GM13976 (cell line): ENCODE results near the gene PGBD5.

Experiments
- DNase-seq: peaks from one replicate; pipeline ENCODE4 v3.0.0; 2012; ENCODE audit warnings: low spot score
- CTCF ChIP-seq: IDR thresholded peaks from 2 replicates; pipeline ENCODE4 v1.5.1; 2012; ENCODE audit warnings: borderline replicate concordance, mild to moderate bottlenecking; ENCODE audit not compliant: insufficient read depth; ENCODE audit errors: extremely low read depth, missing control alignments, control extremely low read depth
- in situ Hi-C: fragments of 300-500 bp; cut with MboI; formaldehyde crosslinking; loops from one replicate; pipeline ENCODE4 v1.12.0; 2022; ENCODE audit warnings: low sequenced_read_pairs, mixed read lengths, inconsistent platforms; ENCODE audit not compliant: unreplicated experiment

Gene PGBD5

DNA sequence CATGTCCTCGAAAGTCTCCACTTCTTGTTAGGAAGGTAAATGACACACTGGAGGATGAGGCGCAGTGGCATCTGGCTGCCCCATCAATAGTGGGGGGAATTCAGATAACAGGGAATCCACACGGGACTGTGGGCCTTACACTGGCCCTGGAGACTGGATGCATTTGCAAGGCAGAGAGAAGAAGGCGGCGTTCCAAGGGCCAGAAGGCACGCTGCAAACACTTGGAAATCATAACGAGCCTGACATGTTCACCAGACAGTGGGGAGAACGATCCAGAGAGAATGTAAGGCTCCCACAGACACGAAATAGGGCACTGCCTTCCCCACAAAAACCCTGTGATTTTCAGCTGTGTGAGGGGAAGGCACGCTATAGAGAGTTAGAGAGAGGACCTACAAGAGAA, 70.5 kb downstream of the PGBD5 start:
- no peak for DNase-seq
- in situ Hi-C loops = no loop called here
- no peak for TF ChIP-seq CTCF

DNA sequence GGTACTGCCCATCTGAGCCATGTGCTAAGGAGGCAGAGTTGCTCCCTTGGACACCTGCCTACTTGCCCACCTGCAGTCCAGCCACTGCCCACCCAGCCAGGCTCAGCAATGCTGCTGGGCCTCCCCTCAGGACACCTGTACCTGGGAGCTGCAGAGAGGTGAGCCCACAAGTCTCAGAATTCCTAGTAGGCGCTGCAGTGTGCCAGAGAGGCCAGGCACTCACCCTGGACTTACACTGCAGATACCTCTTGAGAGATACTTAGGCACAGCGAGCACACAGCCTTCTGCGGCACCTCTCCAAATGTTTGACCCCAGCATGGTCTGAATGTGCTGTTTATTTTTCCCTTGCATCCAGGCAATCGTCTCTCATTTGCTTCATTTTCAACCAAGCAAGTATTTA, 71.0 kb downstream of the PGBD5 start:
- no peak for TF ChIP-seq CTCF
- in situ Hi-C loops = no loop called here
- no peak for DNase-seq

GRCh38 chr1:230354005-230354404, 72.1 kb downstream of the PGBD5 start:
- no peak for DNase-seq
- TF ChIP-seq CTCF = no peak
- in situ Hi-C loops = no loop called here

GRCh38 chr1:230352537-230352936, 73.6 kb downstream of the PGBD5 start:
- no peak for TF ChIP-seq CTCF
- no peak for DNase-seq
- in situ Hi-C loops = no loop called here

GRCh38 chr1:230351983-230352382, 74.1 kb downstream of the PGBD5 start:
- TF ChIP-seq CTCF = no peak
- in situ Hi-C loops = no loop called here
- no peak for DNase-seq

DNA sequence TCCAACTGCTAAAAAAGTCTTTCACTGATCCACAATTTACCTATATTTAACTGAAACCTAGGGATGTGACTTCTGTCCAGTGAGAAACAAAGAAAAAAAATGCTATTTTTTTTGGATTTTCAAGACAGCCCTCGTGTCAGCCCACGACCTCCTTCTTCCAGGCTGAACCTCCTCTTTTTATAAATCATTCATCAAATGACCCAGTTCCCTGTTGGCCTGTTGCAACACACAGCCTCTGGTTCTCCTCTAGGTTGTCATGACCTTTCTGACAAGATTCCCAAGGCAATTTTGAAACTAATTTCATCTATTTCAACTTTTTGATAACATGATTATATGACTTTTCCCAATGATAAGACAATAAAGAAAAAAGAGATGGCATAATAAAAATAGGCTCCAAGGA, 74.6 kb downstream of the PGBD5 start:
- DNase-seq = no peak
- TF ChIP-seq CTCF = no peak
- in situ Hi-C loops = no loop called here

GRCh38 chr1:230350208-230350921, 75.8 kb downstream of the PGBD5 start:
- TF ChIP-seq CTCF = no peak
- DNase-seq = no peak
- in situ Hi-C loops = no loop called here
